H1 (cell line): ENCODE data around the gene SMG9. TPM values are rescaled to one million over a fixed set of nuclear protein-coding genes. Genes with fewer than 3 reads are reported as not detected.

Source experiments
- CREB1 ChIP-seq: IDR thresholded peaks from 2 replicates; pipeline ENCODE4 v1.6.1; 2012; ENCODE audit warnings: inconsistent platforms
- KDM1A ChIP-seq: fragments of 200-600, 300-600 bp; sonication (generic); IDR thresholded peaks from 2 replicates; pipeline ENCODE4 v1.7.1; 2016; ENCODE audit warnings: mild to moderate bottlenecking, low read length, borderline replicate concordance
- MAFK ChIP-seq: IDR thresholded peaks from 2 replicates; pipeline ENCODE4 v1.6.1; 2012; ENCODE audit warnings: low read depth, mild to moderate bottlenecking, improper control_type of control experiment, low read length
- NANOG ChIP-seq: IDR thresholded peaks from 2 replicates; pipeline ENCODE4 v1.6.1; 2011; ENCODE audit warnings: low read length, low read depth, mild to moderate bottlenecking, inconsistent platforms; ENCODE audit not compliant: insufficient read depth, poor library complexity, severe bottlenecking
- NRF1 ChIP-seq: IDR thresholded peaks from 2 replicates; pipeline ENCODE4 v1.6.1; 2011; ENCODE audit warnings: mild to moderate bottlenecking, low read depth, low read length, improper control_type of control experiment
- POU5F1 ChIP-seq: IDR thresholded peaks from 2 replicates; pipeline ENCODE4 v1.6.1; 2011; ENCODE audit warnings: low read depth, mild to moderate bottlenecking, low read length, moderate library complexity
- SAP30 ChIP-seq: fragments of 300-600 bp; sonication (generic); IDR thresholded peaks from 2 replicates; pipeline ENCODE4 v1.7.1; 2012; ENCODE audit warnings: low read length, moderate library complexity, mild to moderate bottlenecking, inconsistent platforms; ENCODE audit not compliant: insufficient read depth, insufficient replicate concordance
- SP4 ChIP-seq: IDR thresholded peaks from 2 replicates; pipeline ENCODE4 v1.6.1; 2012; ENCODE audit warnings: low read length, inconsistent platforms
- TCF12 ChIP-seq: IDR thresholded peaks from 2 replicates; pipeline ENCODE4 v1.6.1; 2011; ENCODE audit warnings: low read depth, mild to moderate bottlenecking, low read length
- YY1 ChIP-seq: IDR thresholded peaks from 2 replicates; pipeline ENCODE4 v1.6.1; 2011; ENCODE audit warnings: low read depth, mild to moderate bottlenecking, low read length
- polyA plus RNA-seq, 7 experiments: library from polyadenylated mRNA; depleted of rRNA in 3 of 7; stranded (reverse) in 5 of 7; unstranded in 2 of 7; fragments of >200 nt in 5 of 7; fragments of 200-250 nt in 2 of 7; gene quantifications; 1 replicate in 5 of 7; 2 replicates in 1 of 7; 4 replicates in 1 of 7; pipeline versions ENCODE4 v1.2.1 to v1.2.3, GENCODE V29; 2011 to 2013; ENCODE audit warnings: missing spikeins in 2 of 7, mixed read lengths in 2 of 7
- total RNA-seq: library from RNA; stranded (reverse); fragmentation: NEBNext Ultra II Directional; extraction: Animal tissue kit (Norgen Biotek cat#: 25700); gene quantifications from 2 replicates; pipeline ENCODE4 v1.2.1, GENCODE V29; 2021
- TF ChIP-seq, protein P1 (sequence below): IDR thresholded peaks from 2 replicates; pipeline ENCODE4 v1.6.1; 2011; ENCODE audit warnings: low read depth, mild to moderate bottlenecking, low read length; ENCODE audit not compliant: insufficient read depth

Gene SMG9
- total and polyA plus RNA-seq, 2 of the 8 experiments (the other 6 are each of a cell fraction or from before 2014, with no cell fraction given), result 20.4 to 28.7 TPM

DNA sequence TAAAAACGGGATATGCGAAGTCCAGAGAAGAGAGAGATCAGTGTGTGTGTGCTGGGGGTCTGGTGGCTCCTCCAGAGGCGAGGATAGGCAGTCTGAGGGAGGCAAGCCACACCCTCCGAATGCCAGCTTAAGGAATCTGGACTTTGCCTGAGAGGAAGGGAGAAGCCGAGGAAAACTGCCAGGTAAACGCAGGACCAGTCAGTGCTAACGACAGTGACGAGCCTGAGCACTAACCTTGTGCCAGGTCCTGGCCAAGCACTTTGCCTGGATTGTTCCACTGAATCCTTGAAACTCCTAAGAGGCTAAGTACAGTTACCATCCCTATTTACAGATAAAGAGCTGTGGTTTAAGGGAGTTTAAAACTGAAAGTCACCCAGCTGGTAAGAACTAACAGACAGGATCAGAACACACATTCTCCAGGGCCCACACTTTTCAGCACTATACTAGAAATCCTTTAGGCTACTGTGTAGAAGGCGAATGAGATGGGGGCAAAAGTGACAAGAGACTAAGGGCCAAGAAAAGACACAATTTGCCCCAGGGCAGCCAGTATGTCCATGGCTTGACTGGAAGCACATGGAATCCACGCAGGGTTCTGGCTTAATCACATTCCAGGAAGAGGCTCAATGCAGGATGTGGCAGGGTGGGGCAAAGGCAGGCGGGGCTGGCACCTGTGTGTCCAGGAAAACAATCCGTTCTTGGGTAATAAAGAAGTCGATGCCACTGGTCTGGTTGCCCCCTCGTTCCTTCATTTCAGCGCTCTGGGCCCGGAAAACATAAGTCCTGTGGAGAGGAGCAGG, 15.1 kb downstream of the SMG9 start (continued):
- no peak for TF ChIP-seq TCF12
- no peak for TF ChIP-seq SAP30
- TF ChIP-seq CREB1, result no peak
- TF ChIP-seq SP4, result no peak
- TF ChIP-seq YY1, result no peak
- no peak for TF ChIP-seq MAFK
- TF ChIP-seq KDM1A, result no peak
- TF ChIP-seq NRF1, result no peak
- TF ChIP-seq, protein P1, sequence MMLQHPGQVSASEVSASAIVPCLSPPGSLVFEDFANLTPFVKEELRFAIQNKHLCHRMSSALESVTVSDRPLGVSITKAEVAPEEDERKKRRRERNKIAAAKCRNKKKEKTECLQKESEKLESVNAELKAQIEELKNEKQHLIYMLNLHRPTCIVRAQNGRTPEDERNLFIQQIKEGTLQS, result no peak
- no peak for TF ChIP-seq NANOG
- TF ChIP-seq POU5F1, result no peak
